GM23338 (cell line): ENCODE results near the gene ATP9B. TPM values are rescaled to one million over a fixed set of nuclear protein-coding genes. Genes with fewer than 3 reads are reported as not detected.

Experiments used
- ATAC-seq: fragments of 200-7000 bp; cut with Tn5 transposase; 3 replicates; pipeline ENCODE4 v1.9.1; 2020
- DNase-seq: peaks from one replicate; pipeline ENCODE4 v3.0.0-alpha.2; 2015; ENCODE audit warnings: low spot score
- H2AFZ ChIP-seq: fragments of 200-600 bp; sonication (generic); 2 replicates; pipeline ENCODE4 v1.8.0; 2016; ENCODE audit warnings: antibody characterized with exemption, mild to moderate bottlenecking, moderate library complexity
- H3F3A ChIP-seq: fragments of 200-600 bp; sonication (generic); replicated peaks from 2 replicates; pipeline ENCODE4 v1.8.0; 2017; ENCODE audit warnings: antibody characterized with exemption, mixed run types, low read depth
- H3K27ac ChIP-seq: fragments of 200-600 bp; sonication (generic); 2 replicates; pipeline ENCODE4 v1.6.1; 2016; ENCODE audit warnings: low read depth
- H3K27me3 ChIP-seq: fragments of 200-600 bp; sonication (generic); 2 replicates; pipeline ENCODE4 v1.8.0; 2016; ENCODE audit warnings: mild to moderate bottlenecking, mixed run types, moderate library complexity; ENCODE audit not compliant: insufficient read depth
- H3K36me3 ChIP-seq: fragments of 200-600 bp; sonication (generic); 2 replicates; pipeline ENCODE4 v1.8.0; 2016; ENCODE audit warnings: mild to moderate bottlenecking; ENCODE audit not compliant: insufficient read depth
- H3K4me1 ChIP-seq: fragments of 200-600 bp; sonication (generic); 2 replicates; pipeline ENCODE4 v1.8.0; 2016; ENCODE audit warnings: mild to moderate bottlenecking, moderate library complexity; ENCODE audit not compliant: insufficient read depth
- H3K4me2 ChIP-seq: fragments of 200-600 bp; sonication (generic); 2 replicates; pipeline ENCODE4 v1.7.1; 2017; ENCODE audit warnings: mixed run types
- H3K4me3 ChIP-seq: fragments of 200-600 bp; sonication (generic); 2 replicates; pipeline ENCODE4 v1.6.1; 2016; ENCODE audit warnings: mixed run types
- H3K79me2 ChIP-seq: fragments of 200-600 bp; sonication (generic); replicated peaks from 2 replicates; pipeline ENCODE4 v1.8.0; 2017; ENCODE audit warnings: mild to moderate bottlenecking; ENCODE audit not compliant: insufficient read depth
- H3K9me2 ChIP-seq: fragments of 200-600 bp; sonication (generic); 2 replicates; pipeline ENCODE4 v1.8.0; 2017; ENCODE audit not compliant: insufficient read depth
- H4K20me1 ChIP-seq: fragments of 200-600 bp; sonication (generic); replicated peaks from 2 replicates; pipeline ENCODE4 v1.8.0; 2017; ENCODE audit warnings: mild to moderate bottlenecking; ENCODE audit not compliant: insufficient read depth
- H3K27ac Mint-ChIP-seq: 2 replicates; pipeline ENCODE4 v1.8.0; 2020; ENCODE audit warnings: inconsistent platforms, mild to moderate bottlenecking, moderate library complexity, mixed read lengths
- H3K27me3 Mint-ChIP-seq: 3 replicates; pipeline ENCODE4 v1.8.0; 2022; ENCODE audit warnings: low read depth, mild to moderate bottlenecking, moderate library complexity, mixed read lengths, inconsistent platforms; ENCODE audit not compliant: insufficient read depth, poor library complexity
- H3K36me3 Mint-ChIP-seq: 3 replicates; pipeline ENCODE4 v1.8.0; 2021; ENCODE audit warnings: low read depth, mild to moderate bottlenecking, inconsistent platforms, moderate library complexity, mixed read lengths
- H3K4me1 Mint-ChIP-seq: 3 replicates; pipeline ENCODE4 v1.8.0; 2020; ENCODE audit warnings: mild to moderate bottlenecking, inconsistent platforms, mixed read lengths
- H3K4me3 Mint-ChIP-seq: 3 replicates; pipeline ENCODE4 v1.8.0; 2021; ENCODE audit warnings: moderate library complexity, mild to moderate bottlenecking, inconsistent platforms, mixed read lengths
- H3K9me3 Mint-ChIP-seq: 3 replicates; pipeline ENCODE4 v1.8.0; 2020; ENCODE audit warnings: moderate library complexity, mild to moderate bottlenecking, inconsistent platforms, mixed read lengths
- STAT1 ChIP-seq: IDR thresholded peaks from one replicate; pipeline ENCODE4 v1.6.1; 2016; ENCODE audit warnings: antibody characterized with exemption; ENCODE audit not compliant: unreplicated experiment
- ZNF114 ChIP-seq: fragments of 250-450 bp; sonication (Bioruptor Pico); IDR thresholded peaks from 2 replicates; pipeline ENCODE4 v1.5.0; 2020; ENCODE audit warnings: mild to moderate bottlenecking, moderate library complexity
- ZNF331 ChIP-seq: fragments of 250-450 bp; sonication (Bioruptor Pico); IDR thresholded peaks from 2 replicates; pipeline ENCODE4 v1.5.0; 2020; ENCODE audit warnings: low read depth, mild to moderate bottlenecking, moderate library complexity
- polyA plus RNA-seq: library from polyadenylated mRNA; unstranded; fragments of >200 nt; fragmentation: Nextera tagmentation; extraction: Ambion mirVana; gene quantifications from 2 replicates; pipeline ENCODE4 v1.2.1, GENCODE V29; 2016
- total RNA-seq: library from RNA; depleted of rRNA; stranded (reverse); fragments of >200 nt; shearing (Covaris generic); gene quantifications from 2 replicates; pipeline ENCODE4 v1.2.3, GENCODE V29; 2014
- TF ChIP-seq, protein P1 (sequence below): IDR thresholded peaks from one replicate; pipeline ENCODE4 v1.6.1; 2018; ENCODE audit warnings: antibody characterized with exemption; ENCODE audit not compliant: unreplicated experiment
- TF ChIP-seq, protein P2 (sequence below): fragments of 250-450 bp; sonication (Bioruptor Pico); IDR thresholded peaks from 2 replicates; pipeline ENCODE4 v1.5.0; 2020; ENCODE audit warnings: mild to moderate bottlenecking, moderate library complexity

ATP9B gene
- total and polyA plus RNA-seq, 2 experiments from 2014 or later: 14.2 to 25.6 TPM

DNA sequence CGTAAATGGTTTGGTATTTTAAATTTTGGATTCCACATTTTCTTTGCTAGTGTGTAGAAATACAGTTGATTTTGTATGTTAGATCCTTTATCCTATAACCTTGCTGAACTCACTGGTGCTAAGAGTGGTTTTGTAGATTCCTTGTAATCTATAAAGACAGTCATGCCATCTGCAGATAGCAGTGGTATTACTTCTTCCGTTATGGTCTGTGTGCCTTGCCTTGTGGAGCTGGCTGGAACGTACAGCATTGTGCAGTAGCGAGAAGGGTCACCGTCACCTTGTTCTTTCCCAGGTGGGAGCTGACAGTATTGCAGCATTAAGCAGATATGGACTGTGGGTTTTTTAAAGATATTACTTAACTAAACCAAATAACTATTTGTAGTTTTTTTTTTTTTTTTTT is 33.7 kb downstream of the ATP9B start:
- Histone ChIP-seq H3K4me2 (no peak overlapping the region), H3K4me1 (peaks cover 3% of the 10 kb centered on the region; the same call in 1 of the 2 replicates), H2AFZ (no peak overlapping the region), H3K79me2 (peaks cover 88% of the 10 kb centered on the region), H4K20me1 (peaks cover 3% of the 10 kb centered on the region), H3F3A (no peaks in the 10 kb centered on the region), H3K27ac (no peak overlapping the region), H3K27me3 (no peaks in the 10 kb centered on the region), H3K36me3 (no peaks in the 10 kb centered on the region), H3K9me2 (no peaks in the 10 kb centered on the region), H3K4me3 (no peak overlapping the region)
- Mint-ChIP-seq H3K36me3 (peaks cover 22% of the 10 kb centered on the region), H3K27me3 (no peaks in the 10 kb centered on the region), H3K27ac (no peak overlapping the region), H3K9me3 (no peaks in the 10 kb centered on the region), H3K4me1 (peaks cover 12% of the 10 kb centered on the region; the same call in 2 of the 3 replicates), H3K4me3 (no peak overlapping the region)
- TF ChIP-seq ZNF114 (CRISPR knock-in tag) (no peak), STAT1 (no peak), ZNF331 (CRISPR knock-in tag) (no peak)
- TF ChIP-seq, protein P1, sequence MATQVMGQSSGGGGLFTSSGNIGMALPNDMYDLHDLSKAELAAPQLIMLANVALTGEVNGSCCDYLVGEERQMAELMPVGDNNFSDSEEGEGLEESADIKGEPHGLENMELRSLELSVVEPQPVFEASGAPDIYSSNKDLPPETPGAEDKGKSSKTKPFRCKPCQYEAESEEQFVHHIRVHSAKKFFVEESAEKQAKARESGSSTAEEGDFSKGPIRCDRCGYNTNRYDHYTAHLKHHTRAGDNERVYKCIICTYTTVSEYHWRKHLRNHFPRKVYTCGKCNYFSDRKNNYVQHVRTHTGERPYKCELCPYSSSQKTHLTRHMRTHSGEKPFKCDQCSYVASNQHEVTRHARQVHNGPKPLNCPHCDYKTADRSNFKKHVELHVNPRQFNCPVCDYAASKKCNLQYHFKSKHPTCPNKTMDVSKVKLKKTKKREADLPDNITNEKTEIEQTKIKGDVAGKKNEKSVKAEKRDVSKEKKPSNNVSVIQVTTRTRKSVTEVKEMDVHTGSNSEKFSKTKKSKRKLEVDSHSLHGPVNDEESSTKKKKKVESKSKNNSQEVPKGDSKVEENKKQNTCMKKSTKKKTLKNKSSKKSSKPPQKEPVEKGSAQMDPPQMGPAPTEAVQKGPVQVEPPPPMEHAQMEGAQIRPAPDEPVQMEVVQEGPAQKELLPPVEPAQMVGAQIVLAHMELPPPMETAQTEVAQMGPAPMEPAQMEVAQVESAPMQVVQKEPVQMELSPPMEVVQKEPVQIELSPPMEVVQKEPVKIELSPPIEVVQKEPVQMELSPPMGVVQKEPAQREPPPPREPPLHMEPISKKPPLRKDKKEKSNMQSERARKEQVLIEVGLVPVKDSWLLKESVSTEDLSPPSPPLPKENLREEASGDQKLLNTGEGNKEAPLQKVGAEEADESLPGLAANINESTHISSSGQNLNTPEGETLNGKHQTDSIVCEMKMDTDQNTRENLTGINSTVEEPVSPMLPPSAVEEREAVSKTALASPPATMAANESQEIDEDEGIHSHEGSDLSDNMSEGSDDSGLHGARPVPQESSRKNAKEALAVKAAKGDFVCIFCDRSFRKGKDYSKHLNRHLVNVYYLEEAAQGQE: no peak
- TF ChIP-seq, protein P2, sequence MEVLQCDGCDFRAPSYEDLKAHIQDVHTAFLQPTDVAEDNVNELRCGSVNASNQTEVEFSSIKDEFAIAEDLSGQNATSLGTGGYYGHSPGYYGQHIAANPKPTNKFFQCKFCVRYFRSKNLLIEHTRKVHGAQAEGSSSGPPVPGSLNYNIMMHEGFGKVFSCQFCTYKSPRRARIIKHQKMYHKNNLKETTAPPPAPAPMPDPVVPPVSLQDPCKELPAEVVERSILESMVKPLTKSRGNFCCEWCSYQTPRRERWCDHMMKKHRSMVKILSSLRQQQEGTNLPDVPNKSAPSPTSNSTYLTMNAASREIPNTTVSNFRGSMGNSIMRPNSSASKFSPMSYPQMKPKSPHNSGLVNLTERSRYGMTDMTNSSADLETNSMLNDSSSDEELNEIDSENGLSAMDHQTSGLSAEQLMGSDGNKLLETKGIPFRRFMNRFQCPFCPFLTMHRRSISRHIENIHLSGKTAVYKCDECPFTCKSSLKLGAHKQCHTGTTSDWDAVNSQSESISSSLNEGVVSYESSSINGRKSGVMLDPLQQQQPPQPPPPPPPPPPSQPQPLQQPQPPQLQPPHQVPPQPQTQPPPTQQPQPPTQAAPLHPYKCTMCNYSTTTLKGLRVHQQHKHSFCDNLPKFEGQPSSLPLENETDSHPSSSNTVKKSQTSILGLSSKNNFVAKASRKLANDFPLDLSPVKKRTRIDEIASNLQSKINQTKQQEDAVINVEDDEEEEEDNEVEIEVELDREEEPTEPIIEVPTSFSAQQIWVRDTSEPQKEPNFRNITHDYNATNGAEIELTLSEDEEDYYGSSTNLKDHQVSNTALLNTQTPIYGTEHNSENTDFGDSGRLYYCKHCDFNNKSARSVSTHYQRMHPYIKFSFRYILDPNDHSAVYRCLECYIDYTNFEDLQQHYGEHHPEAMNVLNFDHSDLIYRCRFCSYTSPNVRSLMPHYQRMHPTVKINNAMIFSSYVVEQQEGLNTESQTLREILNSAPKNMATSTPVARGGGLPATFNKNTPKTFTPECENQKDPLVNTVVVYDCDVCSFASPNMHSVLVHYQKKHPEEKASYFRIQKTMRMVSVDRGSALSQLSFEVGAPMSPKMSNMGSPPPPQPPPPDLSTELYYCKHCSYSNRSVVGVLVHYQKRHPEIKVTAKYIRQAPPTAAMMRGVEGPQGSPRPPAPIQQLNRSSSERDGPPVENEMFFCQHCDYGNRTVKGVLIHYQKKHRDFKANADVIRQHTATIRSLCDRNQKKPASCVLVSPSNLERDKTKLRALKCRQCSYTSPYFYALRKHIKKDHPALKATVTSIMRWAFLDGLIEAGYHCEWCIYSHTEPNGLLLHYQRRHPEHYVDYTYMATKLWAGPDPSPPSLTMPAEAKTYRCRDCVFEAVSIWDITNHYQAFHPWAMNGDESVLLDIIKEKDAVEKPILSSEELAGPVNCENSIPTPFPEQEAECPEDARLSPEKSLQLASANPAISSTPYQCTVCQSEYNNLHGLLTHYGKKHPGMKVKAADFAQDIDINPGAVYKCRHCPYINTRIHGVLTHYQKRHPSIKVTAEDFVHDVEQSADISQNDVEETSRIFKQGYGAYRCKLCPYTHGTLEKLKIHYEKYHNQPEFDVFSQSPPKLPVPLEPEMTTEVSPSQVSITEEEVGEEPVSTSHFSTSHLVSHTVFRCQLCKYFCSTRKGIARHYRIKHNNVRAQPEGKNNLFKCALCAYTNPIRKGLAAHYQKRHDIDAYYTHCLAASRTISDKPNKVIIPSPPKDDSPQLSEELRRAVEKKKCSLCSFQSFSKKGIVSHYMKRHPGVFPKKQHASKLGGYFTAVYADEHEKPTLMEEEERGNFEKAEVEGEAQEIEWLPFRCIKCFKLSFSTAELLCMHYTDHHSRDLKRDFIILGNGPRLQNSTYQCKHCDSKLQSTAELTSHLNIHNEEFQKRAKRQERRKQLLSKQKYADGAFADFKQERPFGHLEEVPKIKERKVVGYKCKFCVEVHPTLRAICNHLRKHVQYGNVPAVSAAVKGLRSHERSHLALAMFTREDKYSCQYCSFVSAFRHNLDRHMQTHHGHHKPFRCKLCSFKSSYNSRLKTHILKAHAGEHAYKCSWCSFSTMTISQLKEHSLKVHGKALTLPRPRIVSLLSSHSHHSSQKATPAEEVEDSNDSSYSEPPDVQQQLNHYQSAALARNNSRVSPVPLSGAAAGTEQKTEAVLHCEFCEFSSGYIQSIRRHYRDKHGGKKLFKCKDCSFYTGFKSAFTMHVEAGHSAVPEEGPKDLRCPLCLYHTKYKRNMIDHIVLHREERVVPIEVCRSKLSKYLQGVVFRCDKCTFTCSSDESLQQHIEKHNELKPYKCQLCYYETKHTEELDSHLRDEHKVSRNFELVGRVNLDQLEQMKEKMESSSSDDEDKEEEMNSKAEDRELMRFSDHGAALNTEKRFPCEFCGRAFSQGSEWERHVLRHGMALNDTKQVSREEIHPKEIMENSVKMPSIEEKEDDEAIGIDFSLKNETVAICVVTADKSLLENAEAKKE (CRISPR knock-in tag): no peak
- DNase-seq: no peak
- no peak for ATAC-seq
